Measurements from ENCODE around the gene JOSD2.
"Not testable (repeated sequence)": the region's sequence is repeated elsewhere in the genome, so short reads cannot be mapped to it uniquely, and the experiment has no call there.

The JOSD2 gene

GRCh38 chr19:50547385-50548190 lies 36.6 kb upstream of the JOSD2 start:
- no peak overlapping the region for H3K4me3 ChIP-seq (ENCODE audit: low read depth, low read length)

GRCh38 chr19:50546527-50547221 lies 35.7 kb upstream of the JOSD2 start:
- H3K4me3 ChIP-seq (ENCODE audit: low read depth, low read length): no peak overlapping the region

GRCh38 chr19:50542943-50543342 lies 32.0 kb upstream of the JOSD2 start:
- no peak overlapping the region for H3K4me3 ChIP-seq (ENCODE audit: low read depth, low read length)

GRCh38 chr19:50537769-50538230 lies 26.8 kb upstream of the JOSD2 start:
- H3K4me3 ChIP-seq (ENCODE audit: low read depth, low read length): no peak overlapping the region

- no peak overlapping the region for H3K4me3 ChIP-seq (ENCODE audit: low read depth, low read length)
Measured at GRCh38 chr19:50537306-50537685, 26.3 kb upstream of the JOSD2 start.

- no peak overlapping the region for H3K4me3 ChIP-seq (ENCODE audit: low read depth, low read length)
Measured at GRCh38 chr19:50536662-50537305, 25.8 kb upstream of the JOSD2 start.

- H3K4me3 ChIP-seq (ENCODE audit: low read depth, low read length): no peak overlapping the region
Measured at GRCh38 chr19:50535672-50536187, 24.7 kb upstream of the JOSD2 start.

- H3K4me3 ChIP-seq (ENCODE audit: low read depth, low read length): no peak overlapping the region
Measured at GRCh38 chr19:50534478-50534877, 23.5 kb upstream of the JOSD2 start.

GRCh38 chr19:50532952-50533351 lies 22.0 kb upstream of the JOSD2 start:
- no peak overlapping the region for H3K4me3 ChIP-seq (ENCODE audit: low read depth, low read length)

- H3K4me3 ChIP-seq (ENCODE audit: low read depth, low read length): no peak overlapping the region
Measured at GRCh38 chr19:50531171-50531612, 20.2 kb upstream of the JOSD2 start.

GRCh38 chr19:50528052-50528451 lies 17.1 kb upstream of the JOSD2 start:
- not testable (repeated sequence) for H3K4me3 ChIP-seq (ENCODE audit: low read depth, low read length)

GRCh38 chr19:50522881-50523280 lies 11.9 kb upstream of the JOSD2 start:
- no peak overlapping the region for H3K4me3 ChIP-seq (ENCODE audit: low read depth, low read length)

GRCh38 chr19:50520822-50521465 lies 10.0 kb upstream of the JOSD2 start:
- H3K4me3 ChIP-seq (ENCODE audit: low read depth, low read length): no peak overlapping the region

- no peak overlapping the region for H3K4me3 ChIP-seq (ENCODE audit: low read depth, low read length)
Measured at GRCh38 chr19:50519006-50519575, 8.1 kb upstream of the JOSD2 start.

- H3K4me3 ChIP-seq (ENCODE audit: low read depth, low read length): no peak overlapping the region
Measured at GRCh38 chr19:50518091-50519005, 7.4 kb upstream of the JOSD2 start.

- H3K4me3 ChIP-seq (ENCODE audit: low read depth, low read length): no peak overlapping the region
Measured at GRCh38 chr19:50517704-50518075, 6.7 kb upstream of the JOSD2 start.

GRCh38 chr19:50516964-50517703 lies 6.1 kb upstream of the JOSD2 start:
- no peak overlapping the region for H3K4me3 ChIP-seq (ENCODE audit: low read depth, low read length)

- H3K4me3 ChIP-seq (ENCODE audit: low read depth, low read length): no peak overlapping the region
Measured at GRCh38 chr19:50516456-50516855, 5.5 kb upstream of the JOSD2 start.

- H3K4me3 ChIP-seq (ENCODE audit: low read depth, low read length): no peak overlapping the region
Measured at GRCh38 chr19:50515168-50515561, 4.2 kb upstream of the JOSD2 start.
